AG04450 (cell line): Measurements from ENCODE around the gene LIN37. TPM values are rescaled to one million over a fixed set of nuclear protein-coding genes. Genes with fewer than 3 reads are reported as not detected.

ENCODE experiments used
- CTCF ChIA-PET: fragments of 300-600, 350-600 bp; formaldehyde crosslinking; extraction: SDS; loops from one replicate; lab custom pipeline; 2022; ENCODE audit warnings: antibody characterized with exemption, inconsistent platforms; lab: Charles Lee
- POLR2A ChIA-PET: fragments of 350-600 bp; formaldehyde crosslinking; extraction: SDS; loops from one replicate; lab custom pipeline; 2021; ENCODE audit warnings: antibody characterized with exemption, inconsistent platforms; lab: Yijun Ruan, JAX
- DNase-seq: peaks from one replicate; pipeline ENCODE4 v3.0.0-alpha.2; 2011; ENCODE audit warnings: low read depth, low spot score
- H3K27ac ChIP-seq: one replicate; pipeline ENCODE4 v1.5.1; 2012; ENCODE audit warnings: low read depth, low read length, control low read depth
- H3K27me3 ChIP-seq: one replicate; pipeline ENCODE4 v1.6.0; 2012; ENCODE audit warnings: low read length; ENCODE audit not compliant: control insufficient read depth, insufficient read depth
- H3K4me3 ChIP-seq: 2 replicates; pipeline ENCODE4 v1.5.1; 2011; ENCODE audit warnings: mild to moderate bottlenecking, low read depth, low read length, control low read depth
- H3K9me3 ChIP-seq: 2 replicates; pipeline ENCODE4 v1.5.1; 2012; ENCODE audit warnings: low read length; ENCODE audit not compliant: control insufficient read depth, insufficient read depth
- CTCF ChIP-seq: IDR thresholded peaks from 2 replicates; pipeline ENCODE4 v1.5.1; 2011; ENCODE audit warnings: low read depth, low read length, control low read depth, inconsistent platforms
- polyA plus RNA-seq: library from polyadenylated mRNA; depleted of rRNA; stranded (reverse); fragments of >200 nt; gene quantifications from 2 replicates; pipeline ENCODE4 v1.2.3, GENCODE V29; 2011; rRNA removed

The LIN37 gene
- polyA plus RNA-seq, 1 experiment: 5.5 TPM

GRCh38 chr19:35801828-35802227 is 53.5 kb downstream of the LIN37 start:
- CTCF ChIA-PET: no interaction called here
- TF ChIP-seq CTCF: no peak
- no peak for DNase-seq
- Histone ChIP-seq H3K9me3 (no peaks in the 10 kb centered on the region; the same call in 1 of the 2 replicates), H3K4me3 (no peak overlapping the region), H3K27ac (no peak overlapping the region), H3K27me3 (peaks cover 13% of the 10 kb centered on the region)
- POLR2A ChIA-PET: no interaction called here

Other genes starting within 250 kb of the LIN37 start
- 1.3 and 1.6 TPM in 2 replicates for gene DMKN, start 234.9 kb upstream of the LIN37 start, polyA plus RNA-seq
- gene SBSN, start 220.3 kb upstream of the LIN37 start, polyA plus RNA-seq: 1.8 and 2.1 TPM in 2 replicates
- not detected in 2 replicates for gene GAPDHS, start 215.1 kb upstream of the LIN37 start, polyA plus RNA-seq
- 88.7 and 116 TPM in 2 replicates for gene TMEM147, start 202.9 kb upstream of the LIN37 start, polyA plus RNA-seq
- gene ATP4A, start 184.9 kb upstream of the LIN37 start, polyA plus RNA-seq: not detected in 2 replicates
- not detected in 2 replicates for gene PMIS2, start 162.4 kb upstream of the LIN37 start, polyA plus RNA-seq
- gene HAUS5, start 135.8 kb upstream of the LIN37 start, polyA plus RNA-seq: 1.9 and 2.3 TPM in 2 replicates
- 33.4 and 35.6 TPM in 2 replicates for gene RBM42, start 119.5 kb upstream of the LIN37 start, polyA plus RNA-seq
- 0.33 and 0.36 TPM in 2 replicates for gene ETV2, start 106.8 kb upstream of the LIN37 start, polyA plus RNA-seq
- 398 and 527 TPM in 2 replicates for gene COX6B1, start 100.3 kb upstream of the LIN37 start, polyA plus RNA-seq
- gene UPK1A, start 82.1 kb upstream of the LIN37 start, polyA plus RNA-seq: 0.07 TPM in 1 of 2 replicates, not detected in the other
- not detected in 2 replicates for gene ZBTB32, start 44.0 kb upstream of the LIN37 start, polyA plus RNA-seq
- gene KMT2B, start 30.6 kb upstream of the LIN37 start, polyA plus RNA-seq: 6.1 and 8.7 TPM in 2 replicates
- 1.3 and 2.0 TPM in 2 replicates for gene IGFLR1, start 6.1 kb upstream of the LIN37 start, polyA plus RNA-seq
- 10.2 and 11.8 TPM in 2 replicates for gene U2AF1L4, start 3.2 kb upstream of the LIN37 start, polyA plus RNA-seq
- gene PSENEN, start 2.9 kb upstream of the LIN37 start, polyA plus RNA-seq: 41.0 and 52.7 TPM in 2 replicates
- 31.7 and 46.5 TPM in 2 replicates for gene HSPB6, start 8.5 kb downstream of the LIN37 start, polyA plus RNA-seq
- 5.2 and 7.1 TPM in 2 replicates for gene PROSER3, start 9.6 kb downstream of the LIN37 start, polyA plus RNA-seq
- 0.82 and 1.2 TPM in 2 replicates for gene ARHGAP33, start 27.0 kb downstream of the LIN37 start, polyA plus RNA-seq
- not detected in 2 replicates for gene PRODH2, start 64.3 kb downstream of the LIN37 start, polyA plus RNA-seq
- gene NPHS1, start 103.9 kb downstream of the LIN37 start, polyA plus RNA-seq: not detected in 2 replicates
- gene KIRREL2, start 108.3 kb downstream of the LIN37 start, polyA plus RNA-seq: not detected in 2 replicates
- gene APLP1, start 120.0 kb downstream of the LIN37 start, polyA plus RNA-seq: 6.8 and 10.9 TPM in 2 replicates
- gene NFKBID, start 152.0 kb downstream of the LIN37 start, polyA plus RNA-seq: 1.5 and 2.3 TPM in 2 replicates
- 0.31 and 0.42 TPM in 2 replicates for gene HCST, start 154.0 kb downstream of the LIN37 start, polyA plus RNA-seq
- gene TYROBP, start 159.7 kb downstream of the LIN37 start, polyA plus RNA-seq: not detected in 2 replicates
- 0.69 and 1.1 TPM in 2 replicates for gene LRFN3, start 187.8 kb downstream of the LIN37 start, polyA plus RNA-seq
- gene SDHAF1, start 246.6 kb downstream of the LIN37 start, polyA plus RNA-seq: 7.5 and 8.3 TPM in 2 replicates